ENCODE data around the gene CACNA1F.
A peak's percentile ranks its signal among the peaks of the same experiment; 100 is the strongest.

Gene CACNA1F

DNA sequence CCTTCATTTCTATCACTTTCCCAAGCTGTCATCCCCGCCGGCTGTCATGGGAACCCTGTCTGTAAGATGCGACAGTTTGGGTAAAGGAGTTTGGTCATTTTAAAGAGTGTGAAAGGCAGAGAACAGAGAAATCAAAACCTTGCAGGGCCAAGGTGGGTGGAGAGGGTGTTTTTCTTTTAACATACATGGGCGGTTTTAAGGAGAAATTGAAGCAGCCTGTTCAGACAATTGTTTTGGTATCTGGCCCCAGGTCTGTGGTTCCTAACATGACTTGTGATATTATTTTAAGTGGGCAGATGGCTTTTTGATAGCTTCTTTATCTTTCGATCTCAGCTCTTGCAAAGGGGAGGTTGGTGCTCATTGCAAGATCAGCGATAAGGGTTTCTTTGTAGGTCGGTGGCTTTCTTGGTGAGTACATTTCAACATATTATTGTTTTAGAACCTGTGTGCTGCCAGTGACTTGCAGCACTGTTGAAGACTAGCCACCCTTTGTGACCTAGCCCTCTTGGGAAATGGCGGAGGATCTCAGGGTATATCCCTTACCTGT, 40.1 kb upstream of the CACNA1F start:
- H3K4me1 ChIP-seq (ENCODE audit: insufficient read depth, low read length, severe bottlenecking) = peaks cover 35% of the 10 kb centered on the region
- no peaks in the 10 kb centered on the region for H4K20me1 ChIP-seq (ENCODE audit: insufficient read depth, low read length)
- peaks cover 12% of the 10 kb centered on the region for H3K79me2 ChIP-seq (ENCODE audit: insufficient read depth, low read length)
- H3K36me3 ChIP-seq (ENCODE audit: insufficient read depth, low read length) = no peaks in the 10 kb centered on the region; the same call in 1 of the 2 replicates
- H3K9me2 ChIP-seq (ENCODE audit: low read depth, low read length) = no peaks in the 10 kb centered on the region
- no peaks in the 10 kb centered on the region for H3K9me3 ChIP-seq (ENCODE audit: low read length)
- H3K9ac ChIP-seq (ENCODE audit: low read length) = no peak overlapping the region
- H3K4me2 ChIP-seq (ENCODE audit: low read length) = no peak overlapping the region
- H2AFZ ChIP-seq (ENCODE audit: low read length) = no peak overlapping the region
- no peak overlapping the region for H3K4me3 ChIP-seq (ENCODE audit: low read depth, low read length, poor library complexity, severe bottlenecking)
- H3K27me3 ChIP-seq (ENCODE audit: insufficient read depth, low read length) = no peaks in the 10 kb centered on the region
- no peaks in the 10 kb centered on the region for H3F3A ChIP-seq (ENCODE audit: insufficient read depth, low read length)
- H3K27ac ChIP-seq (ENCODE audit: low read depth, low read length, poor library complexity, severe bottlenecking) = no peak overlapping the region
- no peak for TF ChIP-seq CTCF (IDR thresholded peaks at IDR 0.05; ENCODE audit: low read length)
- no peak for TF ChIP-seq EZH2 (IDR thresholded peaks at IDR 0.05; ENCODE audit: borderline replicate concordance, low read length)

DNA sequence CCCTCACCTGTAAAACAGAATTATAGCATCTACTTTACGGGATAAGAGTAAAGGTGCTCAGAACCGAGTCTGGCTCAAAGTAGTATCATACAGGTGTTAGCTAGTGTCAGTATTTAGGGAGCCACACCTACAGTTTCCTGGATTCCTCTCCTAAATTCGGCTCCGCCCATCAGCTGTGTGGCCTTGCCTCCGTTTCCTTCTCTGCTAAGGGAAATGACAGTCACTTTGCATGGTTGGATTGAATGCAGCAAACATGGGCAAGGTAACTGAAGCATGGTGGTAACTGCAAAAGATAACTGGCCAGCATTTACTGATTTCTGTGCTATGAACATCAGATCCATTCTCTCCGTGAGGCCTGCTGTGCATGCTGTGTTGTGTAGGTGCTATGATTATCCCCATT, 39.3 kb upstream of the CACNA1F start:
- no peak overlapping the region for H2AFZ ChIP-seq (ENCODE audit: low read length)
- H3K27ac ChIP-seq (ENCODE audit: low read depth, low read length, poor library complexity, severe bottlenecking) = no peak overlapping the region
- peaks cover 38% of the 10 kb centered on the region for H3K4me1 ChIP-seq (ENCODE audit: insufficient read depth, low read length, severe bottlenecking)
- H3K79me2 ChIP-seq (ENCODE audit: insufficient read depth, low read length) = peaks cover 12% of the 10 kb centered on the region
- H3K9ac ChIP-seq (ENCODE audit: low read length) = no peak overlapping the region; the same call in 1 of the 2 replicates
- no peak for TF ChIP-seq CTCF (IDR thresholded peaks at IDR 0.05; ENCODE audit: low read length)
- no peak for TF ChIP-seq EZH2 (IDR thresholded peaks at IDR 0.05; ENCODE audit: borderline replicate concordance, low read length)
- no peaks in the 10 kb centered on the region for H3F3A ChIP-seq (ENCODE audit: insufficient read depth, low read length)
- no peaks in the 10 kb centered on the region; the same call in 1 of the 2 replicates for H3K36me3 ChIP-seq (ENCODE audit: insufficient read depth, low read length)
- no peaks in the 10 kb centered on the region for H3K27me3 ChIP-seq (ENCODE audit: insufficient read depth, low read length)
- H4K20me1 ChIP-seq (ENCODE audit: insufficient read depth, low read length) = no peaks in the 10 kb centered on the region
- H3K9me3 ChIP-seq (ENCODE audit: low read length) = no peaks in the 10 kb centered on the region
- peak overlapping the region; percentile 70 for H3K4me3 ChIP-seq (ENCODE audit: low read depth, low read length, poor library complexity, severe bottlenecking)
- no peaks in the 10 kb centered on the region for H3K9me2 ChIP-seq (ENCODE audit: low read depth, low read length)
- peak overlapping the region; percentile 78 for H3K4me2 ChIP-seq (ENCODE audit: low read length)

GRCh38 chrX:49271341-49271740, 38.2 kb upstream of the CACNA1F start:
- Histone ChIP-seq H3K9me3 (ENCODE audit: low read length) (no peaks in the 10 kb centered on the region), H3F3A (ENCODE audit: insufficient read depth, low read length) (no peaks in the 10 kb centered on the region), H3K27me3 (ENCODE audit: insufficient read depth, low read length) (no peaks in the 10 kb centered on the region), H3K9me2 (ENCODE audit: low read depth, low read length) (no peaks in the 10 kb centered on the region), H4K20me1 (ENCODE audit: insufficient read depth, low read length) (no peaks in the 10 kb centered on the region), H3K4me3 (ENCODE audit: low read depth, low read length, poor library complexity, severe bottlenecking) (peak overlapping the region; percentile 70), H3K36me3 (ENCODE audit: insufficient read depth, low read length) (no peaks in the 10 kb centered on the region; the same call in 1 of the 2 replicates), H3K4me2 (ENCODE audit: low read length) (peak overlapping the region; percentile 78), H3K79me2 (ENCODE audit: insufficient read depth, low read length) (peaks cover 12% of the 10 kb centered on the region), H3K9ac (ENCODE audit: low read length) (peak overlapping the region; percentile 37; the same call in 1 of the 2 replicates), H3K27ac (ENCODE audit: low read depth, low read length, poor library complexity, severe bottlenecking) (no peak overlapping the region), H2AFZ (ENCODE audit: low read length) (no peak overlapping the region), H3K4me1 (ENCODE audit: insufficient read depth, low read length, severe bottlenecking) (peaks cover 38% of the 10 kb centered on the region)
- no peak for TF ChIP-seq EZH2 (IDR thresholded peaks at IDR 0.05; ENCODE audit: borderline replicate concordance, low read length)
- TF ChIP-seq CTCF (IDR thresholded peaks at IDR 0.05; ENCODE audit: low read length) = no peak

Measured in OCI-LY1 (cell line).